SJSA1 (cell line): ENCODE measurements around the gene GABRA5. TPM values are rescaled to one million over a fixed set of nuclear protein-coding genes. Genes with fewer than 3 reads are reported as not detected.
"Not testable (repeated sequence)": the region's sequence is repeated elsewhere in the genome, so short reads cannot be mapped to it uniquely, and the experiment has no call there.

Experiments used
- DNase-seq, 2 experiments: peaks; one replicate each; pipeline ENCODE4 v3.0.0-alpha.2; 2015 to 2020; ENCODE audit warnings: low spot score in 2 of 2, low read depth in 1 of 2
- H3K27ac ChIP-seq: fragments of 250-450 bp; sonication (Bioruptor Pico); 2 replicates; pipeline ENCODE4 v1.5.1; 2020; ENCODE audit warnings: mild to moderate bottlenecking, moderate library complexity
- H3K27me3 ChIP-seq: fragments of 250-450 bp; sonication (Bioruptor Pico); replicated peaks from 2 replicates; pipeline ENCODE4 v1.5.1; 2020; ENCODE audit warnings: mild to moderate bottlenecking, moderate library complexity
- H3K36me3 ChIP-seq: fragments of 250-450 bp; sonication (Bioruptor Pico); 2 replicates; pipeline ENCODE4 v1.5.1; 2020; ENCODE audit warnings: mild to moderate bottlenecking
- H3K4me1 ChIP-seq: fragments of 250-450 bp; sonication (Bioruptor Pico); replicated peaks from 2 replicates; pipeline ENCODE4 v1.6.1; 2021; ENCODE audit warnings: mild to moderate bottlenecking
- H3K4me3 ChIP-seq: fragments of 250-450 bp; sonication (Bioruptor Pico); 2 replicates; pipeline ENCODE4 v1.5.1; 2020; ENCODE audit warnings: mild to moderate bottlenecking
- H3K9me3 ChIP-seq: fragments of 250-450 bp; sonication (Bioruptor Pico); replicated peaks from 2 replicates; pipeline ENCODE4 v1.5.1; 2020; ENCODE audit warnings: mild to moderate bottlenecking
- total RNA-seq: library from RNA; depleted of rRNA; stranded (reverse); fragments of >200 nt; shearing (Covaris generic); gene quantifications from 2 replicates; pipeline ENCODE4 v1.2.3, GENCODE V29; 2014; rRNA removed

Gene GABRA5
- total RNA-seq, result not detected in 2 replicates

- Histone ChIP-seq H3K27ac (no peak within 1 kb of the TSS), H3K9me3 (0 out of 2 replicates have a peak, but pooled peaks cover 2% of the 10 kb centered on the region), H3K4me3 (no peak within 1 kb of the TSS), H3K4me1 (no peaks in the 10 kb centered on the region), H3K27me3 (peaks cover 15% of the 10 kb centered on the region), H3K36me3 (no peaks in the 10 kb centered on the region)
- DNase-seq, result no peak
These were observed at the start of gene GABRA5 for GRCh38 chr15:26866298-26867199. GABRA5 (plus strand) TSS chr15:26867062; CDS start chr15:26869249, 2,187 bp downstream.

- H3K4me3 ChIP-seq, H3K9me3 ChIP-seq, H3K27ac ChIP-seq, H3K27me3 ChIP-seq, H3K36me3 ChIP-seq, DNase-seq, H3K4me1 ChIP-seq: not testable (repeated sequence)
These were observed 35.7 kb upstream of the GABRA5 start for GRCh38 chr15:26831191-26831590.

GRCh38 chr15:26831951-26832350, 34.9 kb upstream of the GABRA5 start:
- Histone ChIP-seq H3K36me3 (no peaks in the 10 kb centered on the region), H3K27me3 (no peaks in the 10 kb centered on the region), H3K4me3 (no peak overlapping the region), H3K27ac (no peak overlapping the region), H3K9me3 (0 out of 2 replicates have a peak, but pooled peaks cover 3% of the 10 kb centered on the region), H3K4me1 (no peaks in the 10 kb centered on the region)
- DNase-seq, result no peak

- Histone ChIP-seq H3K36me3 (no peaks in the 10 kb centered on the region), H3K9me3 (no peaks in the 10 kb centered on the region), H3K4me1 (no peaks in the 10 kb centered on the region), H3K27me3 (no peaks in the 10 kb centered on the region), H3K27ac (no peak overlapping the region), H3K4me3 (no peak overlapping the region)
- DNase-seq, result peak in 1 of 2 experiments; percentile 12
These were observed 28.0 kb upstream of the GABRA5 start for GRCh38 chr15:26838742-26839460.

GRCh38 chr15:26841514-26841913, 25.3 kb upstream of the GABRA5 start:
- H3K27ac ChIP-seq, result no peak overlapping the region
- H3K4me1 ChIP-seq, result no peaks in the 10 kb centered on the region
- no peak overlapping the region for H3K4me3 ChIP-seq
- no peaks in the 10 kb centered on the region for H3K9me3 ChIP-seq
- no peaks in the 10 kb centered on the region for H3K27me3 ChIP-seq
- DNase-seq, result no peak
- no peaks in the 10 kb centered on the region for H3K36me3 ChIP-seq

- Histone ChIP-seq H3K27ac (no peak overlapping the region), H3K4me3 (no peak overlapping the region)
- no peak for DNase-seq
These were observed 24.9 kb upstream of the GABRA5 start for GRCh38 chr15:26841941-26842340.

GRCh38 chr15:26842391-26842790, 24.5 kb upstream of the GABRA5 start:
- no peaks in the 10 kb centered on the region for H3K9me3 ChIP-seq
- no peaks in the 10 kb centered on the region for H3K4me1 ChIP-seq
- no peak overlapping the region for H3K27ac ChIP-seq
- no peaks in the 10 kb centered on the region for H3K27me3 ChIP-seq
- H3K36me3 ChIP-seq, result no peaks in the 10 kb centered on the region
- no peak overlapping the region for H3K4me3 ChIP-seq
- no peak for DNase-seq

More at GRCh38 chr15:26841941-26842340, 24.9 kb upstream of the GABRA5 start:
- H3K27me3 ChIP-seq, result no peaks in the 10 kb centered on the region
- H3K4me1 ChIP-seq, result no peaks in the 10 kb centered on the region
- H3K9me3 ChIP-seq, result no peaks in the 10 kb centered on the region
- H3K36me3 ChIP-seq, result no peaks in the 10 kb centered on the region

GRCh38 chr15:26844901-26845300, 22.0 kb upstream of the GABRA5 start:
- no peaks in the 10 kb centered on the region for H3K4me1 ChIP-seq
- H3K27ac ChIP-seq, result no peak overlapping the region
- H3K27me3 ChIP-seq, result no peaks in the 10 kb centered on the region
- no peak for DNase-seq
- no peaks in the 10 kb centered on the region for H3K9me3 ChIP-seq
- no peaks in the 10 kb centered on the region for H3K36me3 ChIP-seq
- H3K4me3 ChIP-seq, result no peak overlapping the region

- Histone ChIP-seq H3K27me3 (no peaks in the 10 kb centered on the region), H3K4me3 (no peak overlapping the region), H3K4me1 (no peaks in the 10 kb centered on the region), H3K36me3 (no peaks in the 10 kb centered on the region), H3K9me3 (no peaks in the 10 kb centered on the region), H3K27ac (no peak overlapping the region)
- DNase-seq, result no peak
These were observed 18.4 kb upstream of the GABRA5 start for GRCh38 chr15:26848498-26848897.

- Histone ChIP-seq H3K9me3 (no peaks in the 10 kb centered on the region), H3K27me3 (no peaks in the 10 kb centered on the region), H3K27ac (no peak overlapping the region), H3K4me1 (no peaks in the 10 kb centered on the region), H3K36me3 (no peaks in the 10 kb centered on the region), H3K4me3 (no peak overlapping the region)
- DNase-seq, result no peak
These were observed 16.7 kb upstream of the GABRA5 start for GRCh38 chr15:26850161-26850560.

- Histone ChIP-seq H3K4me1 (no peaks in the 10 kb centered on the region), H3K27ac (no peak overlapping the region), H3K36me3 (no peaks in the 10 kb centered on the region), H3K27me3 (no peaks in the 10 kb centered on the region), H3K4me3 (no peak overlapping the region), H3K9me3 (no peaks in the 10 kb centered on the region)
- DNase-seq, result no peak
These were observed 13.9 kb upstream of the GABRA5 start for GRCh38 chr15:26852980-26853379.

- no peak for DNase-seq
- Histone ChIP-seq H3K4me3 (no peak overlapping the region), H3K4me1 (no peaks in the 10 kb centered on the region), H3K9me3 (no peaks in the 10 kb centered on the region), H3K27ac (no peak overlapping the region), H3K36me3 (no peaks in the 10 kb centered on the region), H3K27me3 (no peaks in the 10 kb centered on the region)
These were observed 12.4 kb upstream of the GABRA5 start for GRCh38 chr15:26854435-26854834.

- 0 out of 2 replicates have a peak, but pooled peaks cover 4% of the 10 kb centered on the region for H3K9me3 ChIP-seq
- H3K36me3 ChIP-seq, result no peaks in the 10 kb centered on the region
- no peaks in the 10 kb centered on the region for H3K4me1 ChIP-seq
- H3K4me3 ChIP-seq, result no peak overlapping the region
- H3K27me3 ChIP-seq, result peaks cover 15% of the 10 kb centered on the region
- no peak overlapping the region for H3K27ac ChIP-seq
- peak in 1 of 2 experiments; percentile 9 for DNase-seq
These were observed 2.1 kb upstream of the GABRA5 start for GRCh38 chr15:26864664-26865191.
